Stomach (tissue), 4 donors: Measurements from ENCODE around the gene VEPH1.

ENCODE experiments used
- EP300 ChIP-seq: sonication (generic); formaldehyde crosslinking; IDR thresholded peaks from one replicate; pipeline ENCODE4 v1.6.1; 2017; ENCODE audit warnings: antibody characterized with exemption
- POLR2A ChIP-seq, 4 donors: fragments of 450-650 bp; IDR thresholded peaks; one replicate each; pipeline ENCODE4 v1.6.1; 2016; ENCODE audit warnings: antibody characterized with exemption in 4 of 4, control low read depth in 2 of 4, mild to moderate bottlenecking in 1 of 4, moderate library complexity in 1 of 4
- POLR2AphosphoS5 ChIP-seq, 3 donors: sonication (generic); formaldehyde crosslinking; IDR thresholded peaks; one replicate each; pipeline ENCODE4 v1.6.1; 2016; ENCODE audit warnings: antibody characterized with exemption in 3 of 3
- TF ChIP-seq, protein P1 (sequence below), 7 experiments: fragments of 450-650 bp in 4 of 7; fragments of 200-600 bp in 3 of 7; sonication (generic) in 3 of 7; IDR thresholded peaks; one replicate each; pipeline ENCODE4 v1.5.1; 2016 to 2019; ENCODE audit warnings: antibody characterized with exemption in 7 of 7, control low read depth in 2 of 7, mild to moderate bottlenecking in 1 of 7

DNA sequence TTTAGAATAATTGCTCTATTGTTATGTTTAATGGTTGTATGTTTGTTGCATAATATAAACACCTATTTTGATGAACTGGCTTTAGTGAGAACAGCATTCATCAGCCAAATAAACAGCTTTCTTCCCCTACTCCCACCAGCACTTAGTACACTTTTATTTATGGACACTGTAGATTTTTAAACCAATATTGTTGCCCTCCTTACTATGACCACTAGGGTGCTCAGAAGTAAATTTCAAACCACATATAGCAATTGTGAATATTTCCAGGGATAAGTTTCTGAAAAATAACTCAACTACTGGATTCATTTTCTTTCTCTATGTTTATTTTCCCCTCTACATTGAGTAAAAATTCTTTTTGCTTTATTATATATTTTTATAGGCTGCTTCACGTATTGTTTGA lies 151.2 kb downstream of the VEPH1 start:
- TF ChIP-seq, protein P1, sequence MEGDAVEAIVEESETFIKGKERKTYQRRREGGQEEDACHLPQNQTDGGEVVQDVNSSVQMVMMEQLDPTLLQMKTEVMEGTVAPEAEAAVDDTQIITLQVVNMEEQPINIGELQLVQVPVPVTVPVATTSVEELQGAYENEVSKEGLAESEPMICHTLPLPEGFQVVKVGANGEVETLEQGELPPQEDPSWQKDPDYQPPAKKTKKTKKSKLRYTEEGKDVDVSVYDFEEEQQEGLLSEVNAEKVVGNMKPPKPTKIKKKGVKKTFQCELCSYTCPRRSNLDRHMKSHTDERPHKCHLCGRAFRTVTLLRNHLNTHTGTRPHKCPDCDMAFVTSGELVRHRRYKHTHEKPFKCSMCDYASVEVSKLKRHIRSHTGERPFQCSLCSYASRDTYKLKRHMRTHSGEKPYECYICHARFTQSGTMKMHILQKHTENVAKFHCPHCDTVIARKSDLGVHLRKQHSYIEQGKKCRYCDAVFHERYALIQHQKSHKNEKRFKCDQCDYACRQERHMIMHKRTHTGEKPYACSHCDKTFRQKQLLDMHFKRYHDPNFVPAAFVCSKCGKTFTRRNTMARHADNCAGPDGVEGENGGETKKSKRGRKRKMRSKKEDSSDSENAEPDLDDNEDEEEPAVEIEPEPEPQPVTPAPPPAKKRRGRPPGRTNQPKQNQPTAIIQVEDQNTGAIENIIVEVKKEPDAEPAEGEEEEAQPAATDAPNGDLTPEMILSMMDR (IDR thresholded peaks at IDR 0.05), result peak in 1 of 7 experiments; percentile 18
- TF ChIP-seq POLR2AphosphoS5 (IDR thresholded peaks at IDR 0.05) (no peak), POLR2A (IDR thresholded peaks at IDR 0.05) (no peak), EP300 (no peak)
